A549 (cell line): ENCODE measurements around the gene TRIM37. TPM values are rescaled to one million over a fixed set of nuclear protein-coding genes. Genes with fewer than 3 reads are reported as not detected.

Experiments
- ATAC-seq, 2 experiments: fragments of 200-7000 bp in 1 of 2; fragments of >200 bp in 1 of 2; cut with Nextera tagmentation in 1 of 2; cut with Tn5 transposase in 1 of 2; 3 replicates each; pipeline versions ENCODE4 v1.8.0 to v1.9.1; 2018 to 2020; ENCODE audit warnings: mild to moderate bottlenecking in 1 of 2, moderate library complexity in 1 of 2
- CTCF ChIA-PET: fragments of 300-600 bp; sonication (Branson Sonifier 250); formaldehyde crosslinking; extraction: SDS; loops from one replicate; lab custom pipeline; 2021; ENCODE audit warnings: antibody characterized with exemption, inconsistent platforms; lab: Yijun Ruan, JAX
- POLR2A ChIA-PET: fragments of 350-600 bp; formaldehyde crosslinking; extraction: SDS; loops from one replicate; lab custom pipeline; 2021; ENCODE audit warnings: antibody characterized with exemption, inconsistent platforms; lab: Yijun Ruan, JAX
- DNase-seq, 2 experiments: peaks; one replicate each; pipeline versions ENCODE4 v3.0.0 to v3.0.0-alpha.2; 2011 to 2016; ENCODE audit warnings: low read depth in 1 of 2, low spot score in 1 of 2
- FAIRE-seq: peaks from 2 replicates; lab custom pipeline; 2011; peaks lifted over from hg19 to GRCh38; lab: Jason Lieb, UNC
- H3K27ac ChIP-seq, 2 experiments: fragments of >200 bp; sonication (Bioruptor Twin); formaldehyde crosslinking; 3 replicates each; pipeline ENCODE4 v1.5.1; 2016 to 2017
- H3K4me1 ChIP-seq: fragments of >200 bp; sonication (Bioruptor Twin); formaldehyde crosslinking; 3 replicates; pipeline ENCODE4 v1.6.1; 2016
- H3K4me2 ChIP-seq: fragments of >200 bp; sonication (Bioruptor Twin); formaldehyde crosslinking; 3 replicates; pipeline ENCODE4 v1.6.1; 2016
- H3K4me3 ChIP-seq: fragments of >200 bp; sonication (Bioruptor Twin); formaldehyde crosslinking; 3 replicates; pipeline ENCODE4 v1.5.1; 2016
- H3K9me3 ChIP-seq: fragments of >200 bp; sonication (Bioruptor Twin); formaldehyde crosslinking; 3 replicates; pipeline ENCODE4 v1.6.1; 2016
- CEBPB ChIP-seq, 2 experiments: fragments of >200 bp in 1 of 2; sonication (Bioruptor Twin) in 1 of 2; formaldehyde crosslinking in 1 of 2; IDR thresholded peaks; 2 replicates each; pipeline ENCODE4 v1.6.1; 2012 to 2016
- CHD2 ChIP-seq: fragments of 150-350 bp; IDR thresholded peaks from 2 replicates; pipeline ENCODE4 v1.6.1; 2014; ENCODE audit warnings: low read length; ENCODE audit not compliant: partially characterized antibody
- CTCF ChIP-seq: fragments of >200 bp; sonication (Bioruptor Twin); formaldehyde crosslinking; IDR thresholded peaks from 3 replicates; pipeline ENCODE4 v1.5.1; 2016
- EHMT2 ChIP-seq: fragments of 200-600 bp; sonication (generic); IDR thresholded peaks from 2 replicates; pipeline ENCODE4 v1.6.1; 2016; ENCODE audit warnings: antibody characterized with exemption, low read depth, mild to moderate bottlenecking, moderate library complexity
- EP300 ChIP-seq, 2 experiments: fragments of >200 bp; sonication (Bioruptor Twin); formaldehyde crosslinking; IDR thresholded peaks; 2 replicates in 1 of 2; 3 replicates in 1 of 2; pipeline ENCODE4 v1.6.1; 2016 to 2017
- HEYL ChIP-seq: fragments of 250-450 bp; sonication (Bioruptor Pico); IDR thresholded peaks from 2 replicates; pipeline ENCODE4 v1.8.0; 2021; ENCODE audit warnings: mild to moderate bottlenecking, moderate library complexity
- HOXB13 ChIP-seq: fragments of 250-450 bp; sonication (Bioruptor Pico); IDR thresholded peaks from 2 replicates; pipeline ENCODE4 v1.5.0; 2020; ENCODE audit warnings: low read depth, mild to moderate bottlenecking, moderate library complexity
- HOXB5 ChIP-seq: fragments of 250-450 bp; sonication (Bioruptor Pico); IDR thresholded peaks from 2 replicates; pipeline ENCODE4 v1.5.0; 2020; ENCODE audit warnings: mild to moderate bottlenecking, moderate library complexity
- JUN ChIP-seq, 2 experiments: fragments of >200 bp; sonication (Bioruptor Twin); formaldehyde crosslinking; IDR thresholded peaks; 2 replicates in 1 of 2; 3 replicates in 1 of 2; pipeline ENCODE4 v1.6.1; 2016 to 2017
- MAX ChIP-seq: IDR thresholded peaks from 2 replicates; pipeline ENCODE4 v1.6.1; 2012
- MYC ChIP-seq: IDR thresholded peaks from 2 replicates; pipeline ENCODE4 v1.6.1; 2012; ENCODE audit warnings: mild to moderate bottlenecking, inconsistent platforms, low read length, improper control_type of control experiment, borderline replicate concordance
- NFE2L2 ChIP-seq: fragments of 150-350 bp; conservative IDR thresholded peaks from 2 replicates; pipeline ENCODE4 v1.6.1; 2014; ENCODE audit warnings: low read length
- NPAS2 ChIP-seq: fragments of 250-450 bp; sonication (Bioruptor Pico); IDR thresholded peaks from 2 replicates; pipeline ENCODE4 v1.8.0; 2022; ENCODE audit warnings: mild to moderate bottlenecking, moderate library complexity, borderline replicate concordance
- RARB ChIP-seq: fragments of 250-450 bp; sonication (Bioruptor Pico); IDR thresholded peaks from 2 replicates; pipeline ENCODE4 v1.8.0; 2021; ENCODE audit warnings: mild to moderate bottlenecking, moderate library complexity
- RCOR1 ChIP-seq: fragments of 150-350 bp; IDR thresholded peaks from 2 replicates; pipeline ENCODE4 v1.6.1; 2014; ENCODE audit warnings: antibody characterized with exemption, low read length, low read depth
- RFX5 ChIP-seq: fragments of 450-650 bp; IDR thresholded peaks from 2 replicates; pipeline ENCODE4 v1.7.1; 2014; ENCODE audit warnings: antibody characterized with exemption, mild to moderate bottlenecking, moderate library complexity
- RNF2 ChIP-seq: fragments of 200-600 bp; sonication (generic); IDR thresholded peaks from 2 replicates; pipeline ENCODE4 v1.6.1; 2016; ENCODE audit warnings: low read depth, mild to moderate bottlenecking, antibody characterized with exemption, moderate library complexity, borderline replicate concordance
- SREBF2 ChIP-seq: fragments of 450-650 bp; IDR thresholded peaks from 2 replicates; pipeline ENCODE4 v1.6.1; 2014; ENCODE audit warnings: mild to moderate bottlenecking, moderate library complexity
- ZC3H11A ChIP-seq: fragments of 450-650 bp; IDR thresholded peaks from 2 replicates; pipeline ENCODE4 v1.6.1; 2014; ENCODE audit warnings: antibody characterized with exemption, mild to moderate bottlenecking
- ZFP36 ChIP-seq: fragments of 450-650 bp; IDR thresholded peaks from 2 replicates; pipeline ENCODE4 v1.6.1; 2014; ENCODE audit warnings: borderline replicate concordance; ENCODE audit not compliant: partially characterized antibody
- WGBS: methylation state at CpG from one replicate; pipeline ENCODE4 v1.1.6; 2017; ENCODE audit errors: missing lambda C conversion rate; 5-methylcytosine and 5-hydroxymethylcytosine counted together
- polyA plus RNA-seq, 4 experiments: library from polyadenylated mRNA; depleted of rRNA in 3 of 4; stranded (reverse); fragments of >200 nt; fragmentation: RNase III in 1 of 4; extraction: RNeasy Plus Mini Kit Qiagen cat#74134 plus additional on column Dnase treatment in 1 of 4; gene quantifications; 2 replicates in 3 of 4; 3 replicates in 1 of 4; pipeline ENCODE4 v1.2.3, GENCODE V29; 2011 to 2017
- TF ChIP-seq, protein P1 (sequence below): fragments of >200 bp; sonication (Bioruptor Twin); formaldehyde crosslinking; IDR thresholded peaks from 3 replicates; pipeline ENCODE4 v1.6.1; 2016
- TF ChIP-seq, protein P2 (sequence below): fragments of >200 bp; sonication (Bioruptor Twin); formaldehyde crosslinking; IDR thresholded peaks from 2 replicates; pipeline ENCODE4 v1.6.1; 2016
- TF ChIP-seq, protein P3 (sequence below): fragments of 200-600 bp; sonication (generic); IDR thresholded peaks from 2 replicates; pipeline ENCODE4 v1.6.1; 2016; ENCODE audit warnings: antibody characterized with exemption, mild to moderate bottlenecking, moderate library complexity
- TF ChIP-seq, protein P4 (sequence below): fragments of 250-450 bp; sonication (Bioruptor Pico); IDR thresholded peaks from 2 replicates; pipeline ENCODE4 v1.5.0; 2020; ENCODE audit warnings: low read depth, mild to moderate bottlenecking, moderate library complexity

Gene TRIM37
- polyA plus RNA-seq, 2 of the 4 experiments (the other 2 are of a cell fraction): 29.4 to 56.3 TPM

GRCh38 chr17:58947411-58947810 is 159.3 kb downstream of the TRIM37 start (continued):
- TF ChIP-seq ZC3H11A (no peak), EHMT2 (no peak), JUN (IDR thresholded peaks at IDR 0.05) (no peak), RARB (CRISPR knock-in tag) (no peak)
- TF ChIP-seq, protein P1, sequence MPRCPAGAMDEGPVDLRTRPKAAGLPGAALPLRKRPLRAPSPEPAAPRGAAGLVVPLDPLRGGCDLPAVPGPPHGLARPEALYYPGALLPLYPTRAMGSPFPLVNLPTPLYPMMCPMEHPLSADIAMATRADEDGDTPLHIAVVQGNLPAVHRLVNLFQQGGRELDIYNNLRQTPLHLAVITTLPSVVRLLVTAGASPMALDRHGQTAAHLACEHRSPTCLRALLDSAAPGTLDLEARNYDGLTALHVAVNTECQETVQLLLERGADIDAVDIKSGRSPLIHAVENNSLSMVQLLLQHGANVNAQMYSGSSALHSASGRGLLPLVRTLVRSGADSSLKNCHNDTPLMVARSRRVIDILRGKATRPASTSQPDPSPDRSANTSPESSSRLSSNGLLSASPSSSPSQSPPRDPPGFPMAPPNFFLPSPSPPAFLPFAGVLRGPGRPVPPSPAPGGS: no peak
- TF ChIP-seq, all 56 proteins: peak for 0

GRCh38 chr17:58944166-58944565 is 162.5 kb downstream of the TRIM37 start:
- POLR2A ChIA-PET: interaction anchor here (0.7 kb wide), 1 partner anchor 9 kb away, joined by 3 read pairs; no protein-coding TSS in a partner anchor
- CTCF ChIA-PET: interaction anchor here (0.6 to 1.1 kb wide), 4 partner anchors 9 to 696 kb away, joined by 3 to 4 read pairs (median 3); no protein-coding TSS in a partner anchor

GRCh38 chr17:58936295-58936694 is 170.4 kb downstream of the TRIM37 start:
- CTCF ChIA-PET: interaction anchor here (0.9 to 1.2 kb wide), 5 partner anchors 9 to 348 kb away, joined by 3 read pairs; no protein-coding TSS in a partner anchor
- H3K4me3 ChIP-seq: no peak overlapping the region
- H3K4me2 ChIP-seq: no peak overlapping the region
- no peak overlapping the region for H3K27ac ChIP-seq
- POLR2A ChIA-PET: no interaction called here
- 25% methylated on average over 3 of the region's 3 CpGs for WGBS
- DNase-seq (no peak), ATAC-seq (no peak), FAIRE-seq (no peak)
- H3K9me3 ChIP-seq: no peaks in the 10 kb centered on the region
- H3K4me1 ChIP-seq: no peaks in the 10 kb centered on the region
- TF ChIP-seq ZFP36: no peak
- TF ChIP-seq, protein P1: no peak
- no peak for TF ChIP-seq CEBPB (IDR thresholded peaks at IDR 0.05)
- TF ChIP-seq, protein P2, sequence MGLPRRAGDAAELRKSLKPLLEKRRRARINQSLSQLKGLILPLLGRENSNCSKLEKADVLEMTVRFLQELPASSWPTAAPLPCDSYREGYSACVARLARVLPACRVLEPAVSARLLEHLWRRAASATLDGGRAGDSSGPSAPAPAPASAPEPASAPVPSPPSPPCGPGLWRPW: no peak
- no peak for TF ChIP-seq EP300 (IDR thresholded peaks at IDR 0.05)
- TF ChIP-seq, protein P3, sequence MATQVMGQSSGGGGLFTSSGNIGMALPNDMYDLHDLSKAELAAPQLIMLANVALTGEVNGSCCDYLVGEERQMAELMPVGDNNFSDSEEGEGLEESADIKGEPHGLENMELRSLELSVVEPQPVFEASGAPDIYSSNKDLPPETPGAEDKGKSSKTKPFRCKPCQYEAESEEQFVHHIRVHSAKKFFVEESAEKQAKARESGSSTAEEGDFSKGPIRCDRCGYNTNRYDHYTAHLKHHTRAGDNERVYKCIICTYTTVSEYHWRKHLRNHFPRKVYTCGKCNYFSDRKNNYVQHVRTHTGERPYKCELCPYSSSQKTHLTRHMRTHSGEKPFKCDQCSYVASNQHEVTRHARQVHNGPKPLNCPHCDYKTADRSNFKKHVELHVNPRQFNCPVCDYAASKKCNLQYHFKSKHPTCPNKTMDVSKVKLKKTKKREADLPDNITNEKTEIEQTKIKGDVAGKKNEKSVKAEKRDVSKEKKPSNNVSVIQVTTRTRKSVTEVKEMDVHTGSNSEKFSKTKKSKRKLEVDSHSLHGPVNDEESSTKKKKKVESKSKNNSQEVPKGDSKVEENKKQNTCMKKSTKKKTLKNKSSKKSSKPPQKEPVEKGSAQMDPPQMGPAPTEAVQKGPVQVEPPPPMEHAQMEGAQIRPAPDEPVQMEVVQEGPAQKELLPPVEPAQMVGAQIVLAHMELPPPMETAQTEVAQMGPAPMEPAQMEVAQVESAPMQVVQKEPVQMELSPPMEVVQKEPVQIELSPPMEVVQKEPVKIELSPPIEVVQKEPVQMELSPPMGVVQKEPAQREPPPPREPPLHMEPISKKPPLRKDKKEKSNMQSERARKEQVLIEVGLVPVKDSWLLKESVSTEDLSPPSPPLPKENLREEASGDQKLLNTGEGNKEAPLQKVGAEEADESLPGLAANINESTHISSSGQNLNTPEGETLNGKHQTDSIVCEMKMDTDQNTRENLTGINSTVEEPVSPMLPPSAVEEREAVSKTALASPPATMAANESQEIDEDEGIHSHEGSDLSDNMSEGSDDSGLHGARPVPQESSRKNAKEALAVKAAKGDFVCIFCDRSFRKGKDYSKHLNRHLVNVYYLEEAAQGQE: no peak
- TF ChIP-seq, protein P4, sequence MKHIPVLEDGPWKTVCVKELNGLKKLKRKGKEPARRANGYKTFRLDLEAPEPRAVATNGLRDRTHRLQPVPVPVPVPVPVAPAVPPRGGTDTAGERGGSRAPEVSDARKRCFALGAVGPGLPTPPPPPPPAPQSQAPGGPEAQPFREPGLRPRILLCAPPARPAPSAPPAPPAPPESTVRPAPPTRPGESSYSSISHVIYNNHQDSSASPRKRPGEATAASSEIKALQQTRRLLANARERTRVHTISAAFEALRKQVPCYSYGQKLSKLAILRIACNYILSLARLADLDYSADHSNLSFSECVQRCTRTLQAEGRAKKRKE: no peak
- TF ChIP-seq HOXB13: no peak
- TF ChIP-seq NPAS2: no peak
- TF ChIP-seq RNF2: no peak
- no peak for TF ChIP-seq MAX
- TF ChIP-seq HEYL: no peak
- no peak for TF ChIP-seq CHD2
- no peak for TF ChIP-seq ZC3H11A

More at GRCh38 chr17:58944166-58944565, 162.5 kb downstream of the TRIM37 start:
- TF ChIP-seq, protein P2: no peak
- TF ChIP-seq RFX5 (no peak), RCOR1 (no peak), HOXB5 (CRISPR knock-in tag) (no peak), HOXB13 (no peak), SREBF2 (no peak), CTCF (no peak), JUN (IDR thresholded peaks at IDR 0.05) (no peak), MYC (no peak), NFE2L2 (no peak)
- FAIRE-seq (no peak), DNase-seq (no peak), ATAC-seq (no peak)
- Histone ChIP-seq H3K4me2 (no peak overlapping the region), H3K9me3 (peaks cover 8% of the 10 kb centered on the region; the same call in 1 of the 3 replicates), H3K4me1 (no peaks in the 10 kb centered on the region), H3K4me3 (no peak overlapping the region), H3K27ac (no peak overlapping the region)
- 45% methylated on average over 2 of the region's 2 CpGs for WGBS
